Activated T-cell treated with anti-CD3 and anti-CD28 coated beads, Interleukin-2, amount 50 U/mL, for 4 hours (primary cell): ENCODE results near the gene GPBP1L1. TPM values are rescaled to one million over a fixed set of nuclear protein-coding genes. Genes with fewer than 3 reads are reported as not detected.
"Not testable (repeated sequence)": the region's sequence is repeated elsewhere in the genome, so short reads cannot be mapped to it uniquely, and the experiment has no call there.

Source experiments
- ATAC-seq, 2 donors: fragments of 200-7000 bp; cut with Tn5 transposase; one replicate each; pipeline ENCODE4 v1.10.0; 2021
- DNase-seq: peaks from one replicate; pipeline ENCODE4 v3.0.0-alpha.2; 2020
- H3K27me3 Mint-ChIP-seq: one replicate; pipeline ENCODE4 v1.8.0; 2021; ENCODE audit warnings: low read depth, mixed read lengths
- H3K36me3 Mint-ChIP-seq: one replicate; pipeline ENCODE4 v1.8.0; 2022; ENCODE audit warnings: mixed read lengths; ENCODE audit not compliant: insufficient read depth
- H3K4me1 Mint-ChIP-seq: one replicate; pipeline ENCODE4 v1.8.0; 2021; ENCODE audit warnings: low read depth, mixed read lengths
- H3K4me3 Mint-ChIP-seq: one replicate; pipeline ENCODE4 v1.8.0; 2021; ENCODE audit warnings: mild to moderate bottlenecking, moderate library complexity, mixed read lengths
- H3K9me3 Mint-ChIP-seq: one replicate; pipeline ENCODE4 v1.8.0; 2021; ENCODE audit warnings: mixed read lengths
- total RNA-seq, 3 donors: library from RNA; stranded (reverse); gene quantifications; one replicate each; pipeline ENCODE4 v1.2.1, GENCODE V29; 2021

Gene GPBP1L1
- total RNA-seq, 3 donors from 2014 or later, result 76.0 to 95.6 (median 93.2) TPM

DNA sequence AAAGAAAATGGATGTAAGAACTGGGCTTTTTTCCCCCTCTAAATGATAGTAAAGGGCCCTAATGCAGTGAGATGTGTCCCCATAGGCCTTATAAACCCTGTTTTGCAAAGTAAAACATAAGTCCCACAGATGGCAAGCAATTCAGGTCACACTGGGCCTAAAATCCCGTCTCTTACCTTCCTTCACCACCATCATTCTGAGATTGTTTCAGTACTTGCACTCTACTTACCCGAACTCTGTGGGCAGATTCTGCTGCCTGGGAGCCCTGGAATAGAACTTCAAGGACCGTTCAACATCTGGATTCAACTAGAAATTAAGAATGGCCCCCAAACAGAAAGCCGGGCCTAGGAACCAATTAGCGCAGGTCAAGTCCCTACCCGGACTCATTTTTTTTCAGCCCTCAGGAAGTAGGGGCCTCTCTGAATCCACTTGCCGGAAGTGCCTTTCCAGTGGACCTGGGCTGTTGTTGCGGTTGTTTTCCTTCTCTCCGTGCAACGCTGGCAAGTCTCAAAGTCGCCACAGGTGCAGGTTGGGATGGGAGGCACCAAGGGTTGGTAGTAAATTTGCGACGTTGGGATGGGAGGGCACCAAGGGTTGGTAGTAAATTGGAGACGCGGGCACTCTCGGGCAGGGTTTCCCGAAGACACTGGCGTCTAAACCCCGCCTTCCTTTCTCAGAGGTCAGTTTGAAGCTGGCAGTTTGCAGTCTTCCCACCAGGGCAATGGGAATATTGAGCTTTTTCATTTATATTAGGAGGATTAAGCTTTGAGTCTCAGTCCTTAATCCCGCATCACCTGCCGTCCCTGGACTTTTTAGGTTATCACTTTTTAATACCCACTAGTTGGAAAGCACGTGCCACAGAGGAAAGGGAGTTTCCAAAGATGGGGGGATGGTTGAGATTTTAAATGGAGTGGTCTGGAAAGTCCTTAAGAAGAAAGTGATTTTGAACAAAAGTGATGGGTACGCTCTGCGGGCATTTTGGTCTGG, 1.7 kb upstream of the GPBP1L1 start, which contains the start of gene TMEM69:
TSS of gene TMEM69 (plus strand) at position 428 of the 987 bp plus-strand sequence. CDS start 2,888 bp downstream, outside the sequence.
- Mint-ChIP-seq H3K27me3 (no peaks in the 10 kb centered on the region), H3K4me1 (peaks cover 37% of the 10 kb centered on the region), H3K4me3 (peak within 1 kb of the TSS; percentile 99), H3K9me3 (no peaks in the 10 kb centered on the region), H3K36me3 (peaks cover 14% of the 10 kb centered on the region)
- peak; percentile 66 for DNase-seq
- ATAC-seq, result peak; percentile 10 to 11

DNA sequence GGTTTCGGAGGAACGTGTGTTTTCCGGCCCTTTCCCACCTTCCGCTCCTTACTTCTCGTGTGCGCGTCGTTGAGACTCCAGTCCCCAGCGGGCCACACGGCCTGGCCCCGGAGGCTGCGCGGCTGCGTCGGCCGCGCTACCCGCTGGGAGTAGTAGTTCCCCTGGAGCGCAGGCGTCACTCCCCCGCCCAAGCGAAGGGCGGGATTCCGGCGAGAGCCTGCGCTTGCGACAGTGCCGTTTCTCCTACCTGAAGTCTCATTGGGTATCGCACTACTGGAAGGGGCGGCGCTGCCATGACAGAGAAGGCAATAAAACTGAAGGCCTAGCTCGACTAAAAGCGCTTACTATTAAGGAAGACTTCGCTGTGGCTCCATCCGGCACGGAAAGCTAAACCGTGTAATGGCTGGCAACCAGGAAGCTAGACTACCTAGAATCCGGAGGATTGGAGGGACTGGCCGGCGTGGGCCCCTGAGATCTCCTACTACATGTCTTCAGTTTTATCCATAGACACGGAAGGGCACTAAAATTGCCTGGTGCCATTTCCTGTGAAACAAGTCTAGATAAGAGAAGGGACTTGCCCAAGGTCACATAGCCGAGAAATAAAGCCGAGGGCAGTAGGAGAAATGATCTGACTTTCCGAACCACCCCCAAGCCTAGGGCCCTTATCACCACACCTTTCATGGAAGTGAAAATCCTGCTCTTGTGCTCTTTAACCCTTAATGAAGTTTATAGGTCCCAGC, 851 bp upstream of the GPBP1L1 start:
- DNase-seq, result peak; percentile 94
- Mint-ChIP-seq H3K4me3 (peak overlapping the region; percentile 99), H3K27me3 (no peaks in the 10 kb centered on the region), H3K4me1 (peaks cover 43% of the 10 kb centered on the region), H3K9me3 (no peaks in the 10 kb centered on the region), H3K36me3 (peaks cover 11% of the 10 kb centered on the region)
- peak; percentile 88 for ATAC-seq

DNA sequence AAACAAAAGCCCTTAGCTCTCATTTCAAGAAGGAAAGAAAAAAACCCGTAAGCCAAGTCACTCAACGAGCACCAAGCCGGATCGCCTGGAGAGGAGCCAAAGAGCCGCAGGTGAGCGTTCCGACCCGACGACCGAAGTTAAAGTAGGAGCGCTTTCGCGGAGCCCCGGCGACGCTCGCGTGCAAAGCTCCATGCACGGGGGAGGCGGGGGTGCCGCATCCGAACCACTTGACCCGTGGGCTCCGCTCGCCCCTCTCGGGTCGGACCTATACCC, 382 bp downstream of the GPBP1L1 start:
- DNase-seq (peak; percentile 49), ATAC-seq (peak; percentile 10 to 11)
- no peaks in the 10 kb centered on the region for H3K9me3 Mint-ChIP-seq
- no peaks in the 10 kb centered on the region for H3K27me3 Mint-ChIP-seq
- peaks cover 6% of the 10 kb centered on the region for H3K36me3 Mint-ChIP-seq
- H3K4me1 Mint-ChIP-seq, result peaks cover 51% of the 10 kb centered on the region
- peak overlapping the region; percentile 99 for H3K4me3 Mint-ChIP-seq

DNA sequence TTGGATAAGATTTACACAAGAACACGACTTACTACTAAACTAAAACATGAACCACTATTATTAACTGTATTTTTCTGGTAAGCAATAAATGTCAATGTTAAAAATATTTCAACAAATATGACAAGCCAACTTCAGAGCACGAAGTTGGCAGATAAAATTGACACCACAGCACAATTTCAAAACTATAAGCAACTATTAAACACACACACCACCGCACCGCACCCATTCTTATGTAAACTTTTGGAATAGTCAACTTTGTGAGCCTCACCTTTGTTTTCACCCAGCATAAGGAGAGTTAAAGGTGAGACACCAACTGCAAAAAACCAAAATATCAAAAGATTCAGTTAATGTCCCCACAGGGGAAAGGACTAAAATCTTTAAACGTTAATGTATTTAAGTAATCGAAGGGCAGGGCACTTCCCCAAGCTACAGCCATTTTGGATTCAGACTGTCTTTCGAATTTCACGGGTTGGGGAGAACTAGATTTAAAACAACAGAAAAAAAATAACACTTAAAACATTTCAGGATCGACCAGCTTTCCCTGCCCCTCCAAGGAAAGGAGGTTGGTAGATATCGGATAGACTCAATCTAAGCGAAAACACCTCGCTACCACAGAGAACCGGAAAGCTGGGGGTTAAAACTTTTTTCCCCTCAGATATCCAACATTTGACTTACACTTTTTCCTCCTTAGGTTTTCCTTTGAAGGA, 872 bp downstream of the GPBP1L1 start:
- no peaks in the 10 kb centered on the region for H3K9me3 Mint-ChIP-seq

DNA sequence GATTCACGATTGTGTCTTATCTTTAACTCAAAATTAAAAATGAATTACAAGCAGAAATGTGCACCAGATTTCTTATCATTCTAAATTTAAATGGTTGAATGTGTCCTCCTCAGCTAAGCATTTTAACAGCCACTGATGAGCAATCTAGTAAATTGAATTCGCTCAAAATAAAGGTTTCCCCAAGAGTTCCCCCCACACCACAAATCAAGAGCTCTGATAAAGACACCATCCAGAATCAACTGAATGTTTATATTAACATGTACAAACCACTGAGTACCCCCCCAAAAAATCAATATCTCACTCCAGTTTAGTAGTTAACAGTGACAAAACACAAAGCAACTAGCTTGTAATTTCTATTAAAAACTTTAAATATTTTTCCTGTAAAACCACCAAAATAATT, 1.9 kb downstream of the GPBP1L1 start:
- H3K36me3 Mint-ChIP-seq, result peaks cover 4% of the 10 kb centered on the region
- DNase-seq (no peak), ATAC-seq (no peak)
- H3K4me3 Mint-ChIP-seq, result peak overlapping the region; percentile 99
- no peaks in the 10 kb centered on the region for H3K9me3 Mint-ChIP-seq
- peaks cover 52% of the 10 kb centered on the region for H3K4me1 Mint-ChIP-seq
- H3K27me3 Mint-ChIP-seq, result no peaks in the 10 kb centered on the region

More for the DNA sequence above, 872 bp downstream of the GPBP1L1 start:
- Mint-ChIP-seq H3K4me3 (peak overlapping the region; percentile 99), H3K27me3 (no peaks in the 10 kb centered on the region), H3K36me3 (peaks cover 4% of the 10 kb centered on the region), H3K4me1 (peaks cover 54% of the 10 kb centered on the region)
- DNase-seq (no peak), ATAC-seq (no peak)

DNA sequence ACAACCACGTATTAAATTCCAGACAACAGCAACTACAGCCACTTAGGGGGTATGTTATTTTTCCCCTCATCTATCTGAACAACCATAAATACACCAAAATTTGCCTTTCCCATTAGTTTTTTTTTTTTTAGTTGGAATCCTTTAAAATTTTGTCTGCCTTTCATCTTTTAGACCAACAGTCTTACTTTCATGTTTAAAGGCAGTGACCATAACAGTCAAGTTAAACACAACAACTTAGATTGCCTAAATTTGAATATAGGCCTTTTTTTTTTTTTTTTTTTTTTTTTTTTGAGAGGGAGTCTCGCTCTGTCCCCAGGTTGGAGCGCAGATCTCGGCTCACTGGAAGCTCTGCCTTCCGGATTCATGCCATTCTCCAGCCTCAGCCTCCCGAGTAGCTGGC, 3.4 kb downstream of the GPBP1L1 start:
- no peaks in the 10 kb centered on the region for H3K36me3 Mint-ChIP-seq
- no peaks in the 10 kb centered on the region for H3K27me3 Mint-ChIP-seq
- DNase-seq (no peak), ATAC-seq (no peak)
- peaks cover 60% of the 10 kb centered on the region for H3K4me1 Mint-ChIP-seq
- H3K9me3 Mint-ChIP-seq, result no peaks in the 10 kb centered on the region
- H3K4me3 Mint-ChIP-seq, result no peak overlapping the region

DNA sequence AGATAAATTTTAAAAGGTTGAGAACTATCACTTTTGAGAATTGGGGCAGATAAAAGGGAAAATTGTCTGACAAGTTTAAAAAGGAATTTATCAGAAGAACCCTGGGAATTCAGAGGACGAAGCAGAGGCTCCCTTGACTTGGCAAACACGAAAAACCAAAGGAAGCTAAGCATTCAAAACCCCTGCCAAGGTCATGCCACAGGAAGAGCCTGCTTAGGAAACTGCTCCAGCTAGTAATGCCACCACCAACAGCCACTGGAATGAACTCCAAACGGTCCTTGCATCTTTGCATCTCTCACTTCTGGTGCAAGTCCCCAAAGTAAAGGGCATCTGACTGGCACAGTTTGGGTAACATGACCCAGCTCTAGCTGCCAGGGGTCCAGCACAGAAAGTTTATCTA, 7.2 kb downstream of the GPBP1L1 start:
- Mint-ChIP-seq H3K4me1 (peaks cover 77% of the 10 kb centered on the region), H3K4me3 (no peak overlapping the region), H3K27me3 (no peaks in the 10 kb centered on the region), H3K9me3 (no peaks in the 10 kb centered on the region), H3K36me3 (peaks cover 4% of the 10 kb centered on the region)
- ATAC-seq, result peak in 1 of 2 donors; percentile 19
- no peak for DNase-seq

DNA sequence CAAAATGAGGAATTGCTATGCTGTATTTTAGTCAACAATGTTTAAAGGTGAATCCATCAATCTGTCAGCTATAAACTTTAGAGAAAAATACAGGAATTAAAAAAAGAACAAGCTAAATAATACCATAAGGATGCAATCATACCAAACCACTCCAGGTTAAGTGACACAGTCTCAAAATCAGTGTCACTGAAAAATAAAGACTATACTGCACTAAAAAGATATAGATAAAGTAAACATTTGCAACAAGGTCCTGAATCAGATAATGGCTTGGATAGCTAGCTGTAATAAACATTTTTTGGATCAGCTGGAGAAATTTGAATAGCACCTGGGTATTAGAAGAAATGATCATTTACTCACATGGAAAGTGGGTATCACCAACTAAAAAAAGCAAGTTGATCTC, 7.8 kb downstream of the GPBP1L1 start:
- Mint-ChIP-seq H3K4me1 (peaks cover 80% of the 10 kb centered on the region), H3K27me3 (no peaks in the 10 kb centered on the region), H3K36me3 (peaks cover 4% of the 10 kb centered on the region), H3K4me3 (no peak overlapping the region), H3K9me3 (no peaks in the 10 kb centered on the region)
- no peak for DNase-seq
- no peak for ATAC-seq

DNA sequence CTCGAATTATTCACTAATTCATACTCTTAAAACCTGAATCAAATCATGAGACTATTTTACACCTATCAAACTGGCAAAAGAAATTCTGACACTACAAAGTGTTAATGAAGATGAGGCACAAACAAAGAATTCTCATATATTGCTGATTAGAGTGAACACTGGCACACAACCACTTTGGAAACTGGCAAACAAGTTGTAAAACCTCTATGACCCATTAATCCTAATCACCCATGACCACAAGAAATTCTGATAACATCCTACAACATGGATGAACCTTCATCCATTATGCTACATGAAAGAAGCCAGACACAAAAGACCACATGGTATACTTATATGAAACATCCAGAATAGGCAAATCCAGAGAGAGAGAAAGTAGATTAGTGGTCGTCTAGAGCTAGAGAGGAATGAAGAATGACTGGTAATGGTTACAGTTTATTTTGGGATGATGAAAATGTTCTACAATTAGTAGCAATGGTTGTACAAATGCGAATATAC, 8.5 kb downstream of the GPBP1L1 start:
- Mint-ChIP-seq H3K4me1 (peaks cover 83% of the 10 kb centered on the region), H3K4me3 (no peak overlapping the region), H3K9me3 (no peaks in the 10 kb centered on the region), H3K27me3 (no peaks in the 10 kb centered on the region), H3K36me3 (peaks cover 4% of the 10 kb centered on the region)
- no peak for ATAC-seq
- DNase-seq, result no peak

DNA sequence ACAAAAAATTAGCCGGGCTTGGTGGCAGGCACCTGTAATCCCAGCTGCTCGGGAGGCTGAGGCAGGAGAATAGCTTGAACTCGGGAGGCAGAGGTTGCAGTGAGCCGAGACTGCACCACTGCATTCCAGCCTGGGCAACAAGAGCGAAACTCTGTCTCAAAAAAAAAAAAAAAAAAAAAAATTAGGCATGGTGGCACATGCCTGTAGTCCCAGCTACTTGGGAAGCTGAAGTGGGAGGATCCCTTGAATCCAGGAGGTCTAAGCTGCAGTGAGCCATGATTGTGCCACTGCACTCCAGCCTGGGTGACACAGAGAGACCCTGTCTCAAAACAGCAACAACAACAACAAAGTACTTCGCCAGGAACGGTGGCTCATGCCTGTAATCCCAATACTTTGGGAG, 9.8 kb downstream of the GPBP1L1 start:
- H3K4me3 Mint-ChIP-seq, result not testable (repeated sequence)
- peaks cover 79% of the 10 kb centered on the region for H3K4me1 Mint-ChIP-seq

DNA sequence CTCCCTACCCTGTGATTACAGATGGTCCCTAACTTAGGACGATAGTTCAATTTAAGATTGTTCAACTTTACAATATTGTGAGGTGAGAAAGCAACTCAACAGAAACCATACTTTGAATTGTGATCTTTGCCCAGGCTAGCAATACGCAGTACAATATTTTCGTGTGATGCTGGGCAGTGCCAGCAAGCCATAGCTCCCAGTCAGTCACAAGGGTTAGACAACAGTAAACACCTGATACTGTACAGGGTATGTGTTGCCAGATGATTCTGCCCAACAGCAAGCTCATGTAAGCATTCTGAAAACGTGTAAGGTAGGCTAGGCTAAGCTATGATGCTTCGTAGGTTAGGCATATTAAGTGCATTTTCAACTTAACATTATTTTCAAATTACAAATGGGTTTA, 11.9 kb downstream of the GPBP1L1 start:
- DNase-seq, result no peak
- Mint-ChIP-seq H3K9me3 (no peaks in the 10 kb centered on the region), H3K4me1 (peaks cover 80% of the 10 kb centered on the region), H3K4me3 (no peak overlapping the region), H3K36me3 (peaks cover 4% of the 10 kb centered on the region), H3K27me3 (no peaks in the 10 kb centered on the region)
- no peak for ATAC-seq

More for the DNA sequence above, 9.8 kb downstream of the GPBP1L1 start:
- H3K9me3 Mint-ChIP-seq, H3K36me3 Mint-ChIP-seq, H3K27me3 Mint-ChIP-seq, ATAC-seq, DNase-seq: not testable (repeated sequence)

DNA sequence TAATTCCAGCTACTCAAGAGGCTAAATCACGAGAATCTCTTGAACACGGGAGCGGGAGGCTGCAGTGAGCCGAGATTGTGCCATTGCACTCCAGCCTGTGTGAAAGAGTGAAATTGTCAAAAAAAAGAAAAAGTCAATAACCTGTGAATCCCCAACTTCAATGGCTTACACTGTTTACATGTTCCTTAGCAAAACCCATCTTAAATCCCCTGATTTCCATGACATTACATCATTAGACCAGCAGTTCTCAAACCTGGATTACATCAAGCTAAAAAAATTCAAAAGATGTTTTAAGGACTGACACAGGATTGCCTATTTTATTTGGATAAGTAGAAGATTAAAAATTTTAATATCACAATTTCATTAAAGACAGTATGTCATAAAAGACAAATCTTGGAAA, 12.4 kb downstream of the GPBP1L1 start:
- H3K36me3 Mint-ChIP-seq, result peaks cover 4% of the 10 kb centered on the region
- no peak for DNase-seq
- ATAC-seq, result no peak
- H3K27me3 Mint-ChIP-seq, result no peaks in the 10 kb centered on the region
- H3K9me3 Mint-ChIP-seq, result no peaks in the 10 kb centered on the region
- no peak overlapping the region for H3K4me3 Mint-ChIP-seq
- H3K4me1 Mint-ChIP-seq, result peaks cover 80% of the 10 kb centered on the region

DNA sequence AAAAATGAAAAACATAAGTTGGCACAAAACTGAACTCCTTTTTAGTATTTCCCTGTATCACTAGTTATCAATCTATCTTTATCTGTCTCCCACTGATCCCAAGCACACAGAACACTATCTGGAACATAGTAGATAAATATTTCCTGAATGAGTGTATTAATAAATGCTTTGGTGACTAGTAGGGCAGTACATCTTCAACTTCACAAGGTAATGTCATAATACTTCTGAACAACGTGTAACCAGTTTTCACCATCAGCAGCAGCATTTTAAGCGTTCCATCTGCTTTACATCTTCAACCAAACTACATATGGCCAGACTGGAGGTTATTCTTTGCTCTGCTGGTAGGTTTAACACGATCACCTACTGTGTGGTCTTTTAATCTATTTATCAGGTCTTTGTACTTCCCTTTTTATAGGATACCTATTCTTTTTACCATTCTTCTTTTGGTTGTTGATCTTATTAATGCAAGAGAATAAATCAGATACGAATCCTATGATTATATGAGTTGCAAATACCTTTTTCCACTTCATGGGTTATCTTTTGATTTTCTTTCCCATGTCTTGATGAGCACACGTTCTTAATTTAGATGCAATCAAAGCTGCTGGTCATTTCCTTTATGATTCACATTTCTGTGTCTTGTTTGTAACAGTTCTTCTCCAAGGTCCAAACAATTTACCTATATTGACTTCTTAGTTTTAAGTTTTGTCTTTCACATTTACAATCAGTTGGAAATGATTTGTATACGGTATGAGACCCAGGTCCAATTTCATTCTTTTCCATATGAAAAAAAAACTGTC, 16.3 kb downstream of the GPBP1L1 start:
- H3K36me3 Mint-ChIP-seq, result peaks cover 6% of the 10 kb centered on the region
- no peaks in the 10 kb centered on the region for H3K27me3 Mint-ChIP-seq
- no peaks in the 10 kb centered on the region for H3K9me3 Mint-ChIP-seq
- peaks cover 65% of the 10 kb centered on the region for H3K4me1 Mint-ChIP-seq
- no peak for ATAC-seq
- H3K4me3 Mint-ChIP-seq, result no peak overlapping the region
- DNase-seq, result no peak
